MM.1S (cell line): ENCODE results near the gene PLVAP.

Source experiments
- DNase-seq: peaks from one replicate; pipeline ENCODE4 v3.0.0-alpha.2; 2015
- H2AFZ ChIP-seq: fragments of 300-600 bp; sonication (generic); 2 replicates; pipeline ENCODE4 v1.6.0; 2016; ENCODE audit warnings: antibody characterized with exemption, low read length
- H3F3A ChIP-seq: fragments of 300-600 bp; sonication (generic); 2 replicates; pipeline ENCODE4 v1.6.1; 2016; ENCODE audit warnings: mild to moderate bottlenecking, antibody characterized with exemption, low read length, moderate library complexity, mixed read lengths; ENCODE audit not compliant: insufficient read depth
- H3K27ac ChIP-seq: fragments of 300-600 bp; sonication (generic); 2 replicates; pipeline ENCODE4 v1.5.1; 2016; ENCODE audit warnings: mild to moderate bottlenecking, low read length
- H3K27me3 ChIP-seq: fragments of 300-600 bp; sonication (generic); replicated peaks from 2 replicates; pipeline ENCODE4 v1.6.0; 2016; ENCODE audit warnings: low read length; ENCODE audit not compliant: insufficient read depth
- H3K36me3 ChIP-seq: fragments of 300-600 bp; sonication (generic); replicated peaks from 2 replicates; pipeline ENCODE4 v1.6.1; 2016; ENCODE audit warnings: mild to moderate bottlenecking, low read length, mixed read lengths; ENCODE audit not compliant: insufficient read depth
- H3K4me1 ChIP-seq: fragments of 300-600 bp; sonication (generic); 2 replicates; pipeline ENCODE4 v1.6.1; 2016; ENCODE audit warnings: low read length, mixed read lengths
- H3K4me2 ChIP-seq: fragments of 300-600 bp; sonication (generic); 2 replicates; pipeline ENCODE4 v1.6.0; 2016; ENCODE audit warnings: low read depth, low read length
- H3K4me3 ChIP-seq: fragments of 300-600 bp; sonication (generic); 2 replicates; pipeline ENCODE4 v1.5.1; 2016; ENCODE audit warnings: low read length, mixed read lengths
- H3K79me2 ChIP-seq: fragments of 300-600 bp; sonication (generic); 2 replicates; pipeline ENCODE4 v1.6.1; 2016; ENCODE audit warnings: mixed run types, low read length, mixed read lengths
- H3K9ac ChIP-seq: fragments of 300-600 bp; sonication (generic); 2 replicates; pipeline ENCODE4 v1.6.1; 2016; ENCODE audit warnings: low read length, mixed read lengths
- H3K9me2 ChIP-seq: fragments of 300-600 bp; sonication (generic); replicated peaks from 2 replicates; pipeline ENCODE4 v1.6.1; 2016; ENCODE audit warnings: mild to moderate bottlenecking, low read length, mixed read lengths; ENCODE audit not compliant: insufficient read depth
- H3K9me3 ChIP-seq: fragments of 300-600 bp; sonication (generic); replicated peaks from 2 replicates; pipeline ENCODE4 v1.6.1; 2016; ENCODE audit warnings: mild to moderate bottlenecking, low read length, mixed read lengths; ENCODE audit not compliant: insufficient read depth
- H4K20me1 ChIP-seq: fragments of 300-600 bp; sonication (generic); 2 replicates; pipeline ENCODE4 v1.6.1; 2016; ENCODE audit warnings: mild to moderate bottlenecking, low read length, moderate library complexity, mixed read lengths; ENCODE audit not compliant: insufficient read depth
- CTCF ChIP-seq: fragments of 300-600 bp; sonication (generic); IDR thresholded peaks from 2 replicates; pipeline ENCODE4 v1.5.1; 2016; ENCODE audit warnings: antibody characterized with exemption, low read length, mixed read lengths
- EZH2 ChIP-seq: fragments of 300-600 bp; sonication (generic); optimal IDR thresholded peaks from 2 replicates; pipeline ENCODE3; 2017; ENCODE audit warnings: low read depth, mild to moderate bottlenecking, antibody characterized with exemption, low read length, mixed read lengths
- EZH2phosphoT487 ChIP-seq: fragments of 300-600 bp; sonication (generic); IDR thresholded peaks from 2 replicates; pipeline ENCODE4 v1.6.1; 2018; ENCODE audit warnings: antibody characterized with exemption, low read length

Gene PLVAP

DNA sequence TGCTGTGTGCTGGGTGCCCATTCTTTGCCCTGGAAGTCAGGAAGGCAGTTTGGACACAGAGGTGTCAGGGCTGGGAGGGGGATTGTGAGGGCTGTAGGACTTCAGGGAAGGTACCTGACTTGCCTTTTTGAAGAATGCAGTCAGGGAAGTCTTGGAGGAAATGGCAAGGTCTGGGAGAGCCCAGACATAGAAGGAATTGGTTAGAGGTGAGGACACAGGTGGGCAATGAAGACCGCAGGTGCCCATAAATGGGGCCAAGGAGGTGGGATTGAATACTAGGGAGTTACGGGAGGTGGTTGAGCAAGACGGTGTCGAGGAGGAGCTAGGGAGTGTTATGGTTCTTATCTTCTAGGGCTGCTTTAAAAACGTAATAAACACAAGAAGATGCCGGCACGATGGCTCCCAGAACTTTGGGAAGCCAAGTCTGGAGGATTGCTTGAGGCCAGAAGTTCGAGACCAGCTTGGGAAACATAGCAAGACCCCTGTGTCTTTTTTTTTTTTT, 69.2 kb downstream of the PLVAP start:
- no peak for DNase-seq
- Histone ChIP-seq H3K4me1 (peaks cover 18% of the 10 kb centered on the region), H3K79me2 (peaks cover 56% of the 10 kb centered on the region), H3K9ac (no peak overlapping the region), H3F3A (peaks cover 24% of the 10 kb centered on the region), H4K20me1 (no peaks in the 10 kb centered on the region), H2AFZ (no peak overlapping the region), H3K4me3 (no peak overlapping the region), H3K4me2 (no peak overlapping the region), H3K27me3 (no peaks in the 10 kb centered on the region), H3K27ac (no peak overlapping the region), H3K9me2 (no peaks in the 10 kb centered on the region), H3K9me3 (no peaks in the 10 kb centered on the region), H3K36me3 (no peaks in the 10 kb centered on the region)
- TF ChIP-seq CTCF: no peak
- TF ChIP-seq EZH2phosphoT487: no peak

DNA sequence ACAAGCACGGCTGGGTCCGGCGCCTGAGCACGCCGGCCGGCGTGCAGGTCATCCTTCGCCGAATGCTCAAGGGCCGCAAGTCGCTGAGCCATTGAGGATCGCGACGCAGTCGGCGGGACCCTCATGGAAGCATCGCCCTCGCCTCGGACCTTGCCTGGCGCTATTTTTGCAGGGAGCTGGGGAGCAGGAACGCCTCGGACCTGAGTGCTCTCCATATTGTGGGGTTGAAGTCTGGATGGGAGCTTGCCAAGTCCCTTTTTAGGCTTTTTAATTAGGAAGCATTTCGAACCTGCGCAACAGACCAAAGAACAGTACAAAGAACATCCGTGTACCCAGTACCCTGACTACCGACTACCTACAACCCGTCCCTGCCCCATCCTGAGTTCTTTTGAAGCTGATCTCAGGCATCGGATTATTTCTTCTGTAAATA, 70.8 kb downstream of the PLVAP start:
- peaks cover 39% of the 10 kb centered on the region for H3K79me2 ChIP-seq
- no peaks in the 10 kb centered on the region for H3K36me3 ChIP-seq
- H3F3A ChIP-seq: peaks cover 24% of the 10 kb centered on the region
- H3K27ac ChIP-seq: peak overlapping the region; percentile 92
- no peak for DNase-seq
- H3K27me3 ChIP-seq: no peaks in the 10 kb centered on the region
- H3K9me3 ChIP-seq: no peaks in the 10 kb centered on the region
- H2AFZ ChIP-seq: peak overlapping the region; percentile 85
- peak overlapping the region; percentile 85 for H3K4me3 ChIP-seq
- TF ChIP-seq CTCF (no peak), EZH2phosphoT487 (no peak), EZH2 (no peak)
- H3K9me2 ChIP-seq: no peaks in the 10 kb centered on the region
- no peaks in the 10 kb centered on the region for H4K20me1 ChIP-seq
- peak overlapping the region; percentile 85 for H3K9ac ChIP-seq
- peak overlapping the region; percentile 97 for H3K4me2 ChIP-seq
- peaks cover 23% of the 10 kb centered on the region for H3K4me1 ChIP-seq

DNA sequence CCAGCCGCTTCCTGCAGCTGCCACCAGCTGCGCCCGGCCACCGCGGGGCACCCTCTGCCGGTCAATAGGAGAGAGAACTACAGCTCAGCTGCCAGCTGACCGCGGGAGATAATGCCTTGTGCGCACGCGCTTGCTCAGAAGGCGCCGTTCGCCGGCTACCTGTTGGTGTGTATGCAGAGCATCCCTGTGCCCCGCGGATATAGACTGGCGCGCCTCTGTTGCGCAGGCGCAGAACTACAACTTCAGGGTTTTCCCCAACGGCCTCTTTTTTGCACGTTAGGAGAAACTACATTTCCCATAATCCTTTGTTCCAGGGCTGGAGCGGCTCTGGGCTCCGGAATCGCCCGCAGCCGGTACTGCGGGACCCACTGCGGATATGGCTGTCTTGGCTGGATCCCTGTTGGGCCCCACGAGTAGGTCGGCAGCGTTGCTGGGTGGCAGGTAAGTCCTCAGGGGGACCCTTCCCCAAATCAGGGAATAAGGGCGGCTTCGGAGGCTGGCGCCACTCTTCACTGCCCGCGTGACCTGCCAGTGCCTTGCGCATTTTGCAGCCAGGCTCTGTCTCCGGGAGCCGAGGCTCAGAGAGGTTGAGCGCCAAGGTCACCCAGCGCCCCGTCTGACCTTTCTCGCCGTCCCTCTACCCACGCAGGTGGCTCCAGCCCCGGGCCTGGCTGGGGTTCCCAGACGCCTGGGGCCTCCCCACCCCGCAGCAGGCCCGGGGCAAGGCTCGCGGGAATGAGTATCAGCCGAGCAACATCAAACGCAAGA, 71.4 kb downstream of the PLVAP start, which contains the start of gene MRPL34:
MRPL34 (plus strand) TSS at position 356 of the 768 bp plus-strand sequence; CDS start at position 377, 21 bp downstream.
- H3K27ac ChIP-seq: peak within 1 kb of the TSS; percentile 92
- no peaks in the 10 kb centered on the region for H3K27me3 ChIP-seq
- no peaks in the 10 kb centered on the region for H3K9me2 ChIP-seq
- peaks cover 33% of the 10 kb centered on the region for H3K79me2 ChIP-seq
- peak within 1 kb of the TSS; percentile 97 for H3K4me2 ChIP-seq
- no peaks in the 10 kb centered on the region for H4K20me1 ChIP-seq
- H2AFZ ChIP-seq: peak within 1 kb of the TSS; percentile 85
- no peaks in the 10 kb centered on the region for H3K9me3 ChIP-seq
- peaks cover 23% of the 10 kb centered on the region for H3K4me1 ChIP-seq
- H3K9ac ChIP-seq: peak within 1 kb of the TSS; percentile 85
- peak within 1 kb of the TSS; percentile 85 for H3K4me3 ChIP-seq
- no peaks in the 10 kb centered on the region for H3K36me3 ChIP-seq
- peak; percentile 100 for DNase-seq
- TF ChIP-seq EZH2phosphoT487 (no peak), CTCF (peak; percentile 93), EZH2 (no peak)
- H3F3A ChIP-seq: peaks cover 24% of the 10 kb centered on the region
